Measurements from ENCODE around the gene SH3BP4.

SH3BP4 gene, protein sequence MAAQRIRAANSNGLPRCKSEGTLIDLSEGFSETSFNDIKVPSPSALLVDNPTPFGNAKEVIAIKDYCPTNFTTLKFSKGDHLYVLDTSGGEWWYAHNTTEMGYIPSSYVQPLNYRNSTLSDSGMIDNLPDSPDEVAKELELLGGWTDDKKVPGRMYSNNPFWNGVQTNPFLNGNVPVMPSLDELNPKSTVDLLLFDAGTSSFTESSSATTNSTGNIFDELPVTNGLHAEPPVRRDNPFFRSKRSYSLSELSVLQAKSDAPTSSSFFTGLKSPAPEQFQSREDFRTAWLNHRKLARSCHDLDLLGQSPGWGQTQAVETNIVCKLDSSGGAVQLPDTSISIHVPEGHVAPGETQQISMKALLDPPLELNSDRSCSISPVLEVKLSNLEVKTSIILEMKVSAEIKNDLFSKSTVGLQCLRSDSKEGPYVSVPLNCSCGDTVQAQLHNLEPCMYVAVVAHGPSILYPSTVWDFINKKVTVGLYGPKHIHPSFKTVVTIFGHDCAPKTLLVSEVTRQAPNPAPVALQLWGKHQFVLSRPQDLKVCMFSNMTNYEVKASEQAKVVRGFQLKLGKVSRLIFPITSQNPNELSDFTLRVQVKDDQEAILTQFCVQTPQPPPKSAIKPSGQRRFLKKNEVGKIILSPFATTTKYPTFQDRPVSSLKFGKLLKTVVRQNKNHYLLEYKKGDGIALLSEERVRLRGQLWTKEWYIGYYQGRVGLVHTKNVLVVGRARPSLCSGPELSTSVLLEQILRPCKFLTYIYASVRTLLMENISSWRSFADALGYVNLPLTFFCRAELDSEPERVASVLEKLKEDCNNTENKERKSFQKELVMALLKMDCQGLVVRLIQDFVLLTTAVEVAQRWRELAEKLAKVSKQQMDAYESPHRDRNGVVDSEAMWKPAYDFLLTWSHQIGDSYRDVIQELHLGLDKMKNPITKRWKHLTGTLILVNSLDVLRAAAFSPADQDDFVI

GRCh38 chr2:234951664-234952269, at the start of gene SH3BP4:
Gene SH3BP4 (plus strand): TSS chr2:234952017. CDS start chr2:235035003, 82,986 bp downstream.
- DNase-seq, result peak; percentile 87

DNA sequence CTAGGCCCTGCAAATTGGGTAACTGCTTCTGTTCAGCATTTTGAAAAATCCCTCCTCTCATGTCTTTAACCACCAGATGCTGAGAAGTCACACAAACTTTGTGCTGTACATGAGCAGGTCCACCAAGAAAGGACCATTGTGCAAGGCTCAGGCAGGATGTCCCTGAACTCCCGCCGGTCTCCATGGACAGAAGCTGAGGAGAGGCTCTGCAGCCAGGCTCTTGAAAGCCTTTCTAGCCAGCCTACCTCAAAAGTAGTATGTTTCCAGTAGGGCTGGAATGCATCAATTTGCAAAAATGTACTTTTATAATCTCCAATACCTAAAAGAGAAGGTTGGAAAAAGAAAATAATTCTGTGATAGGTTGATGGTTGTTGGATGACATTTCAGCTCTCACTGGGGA, 47.0 kb upstream of the SH3BP4 start:
- DNase-seq, result no peak

DNA sequence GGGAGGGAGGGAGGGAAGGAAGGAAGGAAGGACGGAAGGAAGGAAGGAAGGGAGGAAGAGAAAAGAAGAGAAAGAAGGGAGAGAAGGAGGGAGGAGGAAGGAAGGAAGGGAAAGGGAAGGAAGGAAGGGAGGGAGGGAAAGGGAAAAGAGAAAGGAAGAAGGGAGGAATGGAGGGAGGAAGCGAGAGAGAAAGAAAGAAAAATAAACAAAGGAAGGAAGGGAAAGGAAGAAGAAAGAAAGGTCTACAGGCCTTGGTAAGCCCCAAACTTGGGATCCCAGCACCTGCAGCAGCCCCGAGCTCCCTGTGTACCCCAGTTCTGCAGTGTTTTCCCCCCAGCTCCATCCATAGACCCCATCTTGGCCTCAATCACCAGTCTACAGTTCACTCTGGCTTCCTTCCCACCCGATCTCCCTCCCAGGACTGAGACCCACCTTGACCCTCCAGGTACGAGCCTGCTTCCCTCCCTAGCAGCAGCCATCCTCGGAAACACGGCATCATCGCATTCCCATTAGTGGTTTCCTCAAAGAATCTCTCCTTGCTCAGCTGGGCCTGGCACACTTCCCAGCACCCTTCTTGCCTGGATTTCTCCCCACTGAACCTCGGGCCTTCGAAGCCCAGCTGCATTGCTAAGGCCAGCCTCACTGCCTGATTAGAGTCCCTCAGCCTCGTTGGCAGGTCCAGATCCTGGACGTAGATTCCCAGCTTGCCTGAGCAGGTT, 46.1 kb upstream of the SH3BP4 start:
- no peak for DNase-seq

DNA sequence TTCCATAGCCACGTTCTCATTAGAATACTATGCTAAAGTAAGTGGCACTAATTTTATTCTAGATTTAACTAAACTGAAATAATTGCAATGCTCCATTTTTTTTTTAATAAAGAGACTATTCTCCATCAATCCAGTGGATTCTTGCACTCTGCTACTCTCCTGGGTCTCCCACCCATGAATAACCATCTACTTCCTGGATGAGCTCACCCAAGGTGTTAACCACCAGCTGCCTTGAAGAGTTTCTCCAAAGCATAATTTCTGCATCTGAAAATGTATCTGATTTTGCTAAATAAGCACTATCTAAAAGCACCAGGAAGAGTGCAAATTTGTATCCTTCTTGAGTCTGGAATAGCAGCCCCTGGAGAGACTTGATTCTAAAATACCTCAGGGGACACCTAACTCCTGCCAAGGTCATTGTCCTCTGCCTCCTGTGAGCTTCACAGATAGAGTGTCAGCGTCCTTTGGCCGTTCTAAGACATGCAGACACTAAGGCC, 41.6 kb upstream of the SH3BP4 start:
- DNase-seq, result peak; percentile 59

- no peak for DNase-seq
These were observed 40.5 kb upstream of the SH3BP4 start for GRCh38 chr2:234911271-234911670.

DNA sequence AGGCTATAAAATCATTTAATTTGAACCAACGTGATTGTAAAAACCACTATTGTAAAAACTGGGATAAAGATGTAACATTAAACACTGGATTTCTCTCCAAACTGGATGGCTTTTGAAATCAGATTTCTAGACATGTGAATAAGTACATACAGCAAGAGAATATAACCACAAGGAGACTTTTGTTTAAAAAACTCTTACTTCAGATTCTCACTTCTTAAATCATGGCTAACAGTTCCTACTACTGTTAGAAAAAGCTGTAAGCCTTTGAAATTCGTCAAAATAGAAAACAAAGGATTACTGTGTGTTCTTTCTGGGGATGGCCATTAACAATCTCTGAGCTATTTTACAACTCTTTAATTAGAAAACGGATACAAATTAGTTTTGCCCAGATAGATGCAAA, 39.4 kb upstream of the SH3BP4 start:
- no peak for DNase-seq

- no peak for DNase-seq
These were observed 38.6 kb upstream of the SH3BP4 start for GRCh38 chr2:234913208-234913626.

GRCh38 chr2:234914371-234915154, 37.3 kb upstream of the SH3BP4 start:
- no peak for DNase-seq

- DNase-seq, result no peak
These were observed 35.1 kb upstream of the SH3BP4 start for GRCh38 chr2:234916674-234917073.

DNA sequence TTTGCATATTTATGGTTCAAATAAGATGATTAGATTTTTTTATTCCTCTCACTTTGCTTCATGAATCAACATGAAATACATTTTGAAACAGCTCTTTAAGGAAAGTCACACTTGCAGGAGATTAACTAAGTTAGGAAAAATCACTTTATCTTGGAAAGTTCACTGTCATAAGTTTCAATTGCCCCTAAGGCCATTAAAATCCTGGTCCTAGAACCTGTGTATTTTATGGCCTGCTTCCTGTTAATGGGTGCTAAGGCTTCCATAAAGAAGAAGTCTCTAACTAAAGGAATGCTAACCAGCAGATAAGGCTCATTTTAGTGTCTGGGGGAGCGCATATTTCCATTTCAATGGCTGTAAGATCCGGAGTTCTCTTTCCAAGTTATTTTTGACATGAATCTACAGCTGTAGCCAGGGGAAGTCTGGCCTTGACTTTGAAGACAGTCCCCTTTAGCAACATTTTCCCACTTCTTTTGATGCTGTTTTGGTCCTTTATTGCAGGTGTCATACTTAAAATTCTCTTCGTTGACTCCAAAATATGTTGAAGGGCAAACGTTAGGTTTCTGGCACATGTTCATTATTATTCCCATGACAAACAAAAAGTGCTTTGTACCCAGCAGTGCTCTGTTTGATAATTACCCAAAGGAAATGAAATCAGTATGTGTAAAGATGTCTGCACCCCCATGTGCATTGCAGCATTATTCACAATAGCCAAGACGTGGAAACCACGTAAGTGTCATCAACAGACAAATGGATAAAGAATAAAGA, 34.4 kb upstream of the SH3BP4 start:
- no peak for DNase-seq

DNA sequence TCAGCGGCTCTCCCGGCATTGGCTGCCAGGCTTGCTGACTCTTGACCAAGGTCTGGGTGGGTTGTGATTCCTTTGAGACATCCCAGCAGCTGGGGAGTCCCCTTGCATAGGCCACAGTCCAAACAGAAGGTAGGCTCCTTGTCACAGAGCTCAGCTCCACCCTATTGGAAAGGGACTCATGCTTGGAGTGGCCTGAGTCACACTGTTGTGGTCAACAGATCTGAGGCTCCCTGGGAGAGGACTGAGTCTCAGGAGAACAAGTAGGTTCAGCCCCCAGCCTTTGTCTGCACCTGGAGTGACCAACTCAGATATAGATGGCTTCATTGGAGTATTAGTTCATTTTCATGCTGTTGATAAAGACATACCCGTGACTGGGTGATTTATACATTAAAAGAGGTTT, 32.1 kb upstream of the SH3BP4 start:
- peak; percentile 69 for DNase-seq

GRCh38 chr2:234920836-234921235, 31.0 kb upstream of the SH3BP4 start:
- no peak for DNase-seq

- DNase-seq, result no peak
These were observed 22.8 kb upstream of the SH3BP4 start for GRCh38 chr2:234929002-234929401.

DNA sequence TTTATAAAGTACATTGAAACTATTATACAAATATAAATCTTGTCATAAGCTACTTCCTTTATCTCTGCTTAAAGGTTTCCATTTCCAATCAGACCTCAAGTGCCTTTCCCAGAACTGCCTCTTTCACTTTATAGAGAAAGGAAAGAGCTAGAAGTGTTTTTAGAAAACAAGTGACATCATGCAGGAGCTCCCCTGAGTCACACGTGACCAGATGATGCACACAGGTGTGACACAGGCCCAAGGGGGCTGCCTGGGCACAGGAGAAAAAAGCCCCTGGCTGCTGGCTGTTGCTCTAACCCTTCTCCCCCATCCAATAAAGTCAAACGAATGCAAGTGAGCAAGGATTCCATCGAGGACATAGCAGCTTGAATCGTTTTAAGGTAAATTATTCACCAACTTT, 21.4 kb upstream of the SH3BP4 start:
- DNase-seq, result peak; percentile 24

GRCh38 chr2:234931371-234931770, 20.4 kb upstream of the SH3BP4 start:
- DNase-seq, result no peak

GRCh38 chr2:234932591-234933168, 19.1 kb upstream of the SH3BP4 start:
- no peak for DNase-seq

- DNase-seq, result no peak
These were observed 16.5 kb upstream of the SH3BP4 start for GRCh38 chr2:234935311-234935710.

GRCh38 chr2:234939576-234939975, 12.2 kb upstream of the SH3BP4 start:
- DNase-seq, result no peak

DNA sequence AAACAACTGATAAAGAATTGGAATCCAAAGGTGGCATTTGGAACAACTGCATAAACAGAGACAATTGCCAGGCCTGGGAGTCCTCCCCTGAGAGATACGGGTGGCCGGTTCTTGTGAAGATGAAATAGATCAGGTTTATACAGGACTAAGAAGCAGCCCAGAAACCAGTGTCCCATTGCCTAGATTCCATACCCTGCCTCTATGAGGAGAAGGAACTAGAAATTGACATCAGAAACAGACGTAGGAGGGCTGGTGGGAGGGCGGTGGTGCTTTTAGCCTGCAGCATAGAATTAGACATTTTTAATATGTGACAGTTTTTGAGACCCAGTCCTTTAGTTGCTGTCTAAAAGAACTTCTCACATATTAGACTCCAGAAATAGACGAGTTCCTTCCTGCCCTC, 11.8 kb upstream of the SH3BP4 start:
- no peak for DNase-seq

DNA sequence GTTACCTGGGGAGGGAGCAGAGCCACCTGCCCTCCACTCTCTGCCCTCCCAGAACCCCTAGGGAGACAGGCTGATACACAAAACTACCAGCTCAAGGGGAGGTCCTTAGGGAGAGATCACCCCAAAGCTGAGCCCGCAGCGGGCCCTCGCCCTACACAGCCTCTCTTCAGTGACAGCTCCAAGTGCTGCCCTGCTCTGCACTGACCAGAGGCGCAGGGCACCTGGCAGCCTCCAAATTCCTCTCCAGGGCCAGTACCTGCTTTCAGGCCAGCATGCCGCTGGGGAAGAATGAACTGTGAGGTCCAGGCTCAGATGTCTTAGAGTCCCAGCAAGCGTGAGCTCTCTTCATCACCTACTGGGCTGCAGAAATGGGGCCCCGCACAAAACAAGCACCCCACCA, 11.3 kb upstream of the SH3BP4 start:
- no peak for DNase-seq
